ENCODE measurements around the gene SULF2.

Gene SULF2

GRCh38 chr20:47664744-47665143 lies 120.5 kb downstream of the SULF2 start:
- DNase-seq (ENCODE audit: low read depth) = no peak
- TF ChIP-seq, protein P1, sequence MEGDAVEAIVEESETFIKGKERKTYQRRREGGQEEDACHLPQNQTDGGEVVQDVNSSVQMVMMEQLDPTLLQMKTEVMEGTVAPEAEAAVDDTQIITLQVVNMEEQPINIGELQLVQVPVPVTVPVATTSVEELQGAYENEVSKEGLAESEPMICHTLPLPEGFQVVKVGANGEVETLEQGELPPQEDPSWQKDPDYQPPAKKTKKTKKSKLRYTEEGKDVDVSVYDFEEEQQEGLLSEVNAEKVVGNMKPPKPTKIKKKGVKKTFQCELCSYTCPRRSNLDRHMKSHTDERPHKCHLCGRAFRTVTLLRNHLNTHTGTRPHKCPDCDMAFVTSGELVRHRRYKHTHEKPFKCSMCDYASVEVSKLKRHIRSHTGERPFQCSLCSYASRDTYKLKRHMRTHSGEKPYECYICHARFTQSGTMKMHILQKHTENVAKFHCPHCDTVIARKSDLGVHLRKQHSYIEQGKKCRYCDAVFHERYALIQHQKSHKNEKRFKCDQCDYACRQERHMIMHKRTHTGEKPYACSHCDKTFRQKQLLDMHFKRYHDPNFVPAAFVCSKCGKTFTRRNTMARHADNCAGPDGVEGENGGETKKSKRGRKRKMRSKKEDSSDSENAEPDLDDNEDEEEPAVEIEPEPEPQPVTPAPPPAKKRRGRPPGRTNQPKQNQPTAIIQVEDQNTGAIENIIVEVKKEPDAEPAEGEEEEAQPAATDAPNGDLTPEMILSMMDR (IDR thresholded peaks at IDR 0.05; ENCODE audit: insufficient read depth, low read depth, low read length, missing control alignments) = no peak
- no peak overlapping the region for H3K4me3 ChIP-seq (ENCODE audit: low read length)

DNA sequence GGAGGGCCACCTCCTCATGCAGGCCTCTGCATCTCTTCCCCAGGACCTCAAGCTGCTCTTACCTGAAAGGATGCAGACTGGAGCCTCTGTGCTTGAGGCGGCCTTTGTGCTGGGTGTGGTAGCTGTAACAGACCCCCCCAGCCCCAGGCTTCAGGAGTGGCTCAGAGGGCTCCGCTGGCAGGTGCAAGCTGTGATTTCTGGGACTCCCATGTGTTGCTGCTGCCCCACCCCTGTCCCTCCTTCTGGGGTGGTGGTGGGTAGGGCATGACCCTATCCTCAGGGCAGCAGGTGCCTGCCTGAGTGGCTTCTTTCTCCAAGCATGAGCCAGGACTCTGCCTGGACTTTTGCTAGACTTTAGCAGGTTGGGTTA lies 121.2 kb downstream of the SULF2 start:
- TF ChIP-seq, protein P1 (IDR thresholded peaks at IDR 0.05; ENCODE audit: insufficient read depth, low read depth, low read length, missing control alignments) = no peak
- DNase-seq (ENCODE audit: low read depth) = no peak

GRCh38 chr20:47663354-47664067 lies 121.8 kb downstream of the SULF2 start:
- peak; percentile 76 for DNase-seq (ENCODE audit: low read depth)
- no peak overlapping the region for H3K4me3 ChIP-seq (ENCODE audit: low read length)
- TF ChIP-seq, protein P1 (IDR thresholded peaks at IDR 0.05; ENCODE audit: insufficient read depth, low read depth, low read length, missing control alignments) = peak; percentile 93

More for the DNA sequence above, 121.2 kb downstream of the SULF2 start:
- no peak overlapping the region for H3K4me3 ChIP-seq (ENCODE audit: low read length)

GRCh38 chr20:47662483-47663353 lies 122.6 kb downstream of the SULF2 start:
- TF ChIP-seq, protein P1 (IDR thresholded peaks at IDR 0.05; ENCODE audit: insufficient read depth, low read depth, low read length, missing control alignments) = no peak
- no peak for DNase-seq (ENCODE audit: low read depth)

GRCh38 chr20:47661714-47662113 lies 123.6 kb downstream of the SULF2 start:
- no peak overlapping the region for H3K4me3 ChIP-seq (ENCODE audit: low read length)
- TF ChIP-seq, protein P1 (IDR thresholded peaks at IDR 0.05; ENCODE audit: insufficient read depth, low read depth, low read length, missing control alignments) = no peak
- DNase-seq (ENCODE audit: low read depth) = no peak

More at GRCh38 chr20:47662483-47663353, 122.6 kb downstream of the SULF2 start:
- H3K4me3 ChIP-seq (ENCODE audit: low read length) = no peak overlapping the region

DNA sequence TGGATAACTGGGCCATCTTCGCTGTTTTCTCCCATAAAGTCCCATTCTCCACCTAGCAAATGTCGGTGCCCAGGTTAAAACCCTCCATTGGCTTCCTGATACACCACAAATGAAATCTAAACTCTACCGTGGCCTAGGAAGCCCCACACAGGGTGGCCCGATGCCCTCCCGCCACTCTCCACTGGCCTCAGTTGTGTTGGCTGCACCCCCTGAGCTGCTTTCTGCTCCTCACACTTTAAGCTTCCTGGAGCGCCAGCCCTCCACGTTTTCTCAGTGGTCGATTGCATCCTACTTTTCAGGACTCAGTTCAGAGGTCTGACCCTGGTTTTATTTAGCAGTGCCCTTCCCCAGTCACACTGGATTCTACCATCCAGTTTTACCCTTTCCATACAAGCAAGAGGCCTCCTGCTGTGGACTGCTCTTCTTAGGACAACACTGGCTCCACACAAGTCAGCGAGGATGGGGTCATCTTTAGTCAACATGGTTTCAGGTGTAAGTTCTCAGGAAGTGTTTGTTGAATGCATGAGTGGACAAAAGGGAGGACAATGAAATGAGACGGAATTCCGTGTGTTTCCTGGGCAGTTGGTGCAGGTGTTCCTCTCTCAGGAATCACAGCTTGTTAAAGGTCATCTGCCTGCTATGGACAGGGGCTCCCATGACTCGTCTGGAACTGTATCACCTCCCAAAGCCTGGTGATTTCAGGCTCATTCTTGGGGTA lies 124.1 kb downstream of the SULF2 start:
- TF ChIP-seq, protein P1 (IDR thresholded peaks at IDR 0.05; ENCODE audit: insufficient read depth, low read depth, low read length, missing control alignments) = no peak
- no peak for DNase-seq (ENCODE audit: low read depth)
- H3K4me3 ChIP-seq (ENCODE audit: low read length) = no peak overlapping the region

Measured in epithelial cell of esophagus (primary cell).